Measurements from ENCODE around the gene SLC25A24. TPM values are rescaled to one million over a fixed set of nuclear protein-coding genes. Genes with fewer than 3 reads are reported as not detected.
"Not testable (repeated sequence)": the region's sequence is repeated elsewhere in the genome, so short reads cannot be mapped to it uniquely, and the experiment has no call there.

The SLC25A24 gene
- polyA plus RNA-seq, 3 donors: 11.1 to 45.4 (median 43.4) TPM

DNA sequence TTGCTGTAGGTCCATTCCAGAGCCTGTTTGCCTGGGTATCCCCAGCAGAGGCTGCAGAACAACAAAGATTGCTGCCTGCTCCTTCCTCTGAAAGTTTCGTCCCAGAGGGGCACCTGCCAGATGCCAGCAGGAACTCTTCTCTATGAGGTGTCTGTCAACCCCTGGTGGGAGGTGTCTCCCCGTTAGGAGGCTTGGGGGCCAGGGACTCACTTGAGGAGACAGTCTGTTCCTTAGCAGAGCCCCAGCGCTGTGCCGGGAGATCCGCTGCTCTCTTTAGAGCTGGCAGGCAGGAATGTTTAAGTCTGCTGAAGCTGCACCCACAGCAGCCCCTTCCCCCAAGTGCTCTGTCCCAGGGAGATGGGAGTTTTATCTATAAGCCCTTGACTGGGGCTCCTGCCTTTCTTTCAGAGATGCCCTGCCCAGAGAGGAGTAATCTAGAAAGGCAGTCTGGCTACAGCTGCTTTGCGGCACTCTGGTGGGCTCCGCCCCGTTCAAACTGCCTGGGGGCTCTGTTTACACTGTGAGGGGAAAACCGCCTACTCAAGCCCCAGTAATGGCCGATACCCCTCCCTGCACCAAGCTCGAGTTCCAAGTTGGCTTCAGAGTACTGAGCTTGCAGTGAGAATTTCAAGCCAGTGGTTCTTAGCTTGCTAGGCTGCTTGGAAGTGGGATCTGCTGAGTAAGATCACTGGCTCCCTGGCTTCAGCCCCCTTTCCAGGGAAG, 8.7 kb upstream of the SLC25A24 start:
- Histone ChIP-seq H3K9ac (ENCODE audit: insufficient read depth, low read length, poor library complexity, severe bottlenecking) (no peak overlapping the region), H3K27me3 (ENCODE audit: control insufficient read depth in 2 of 2, insufficient read depth in 2 of 2, low read length in 2 of 2) (peaks cover 3% of the 10 kb centered on the region in 2 donors), H3K79me2 (ENCODE audit: insufficient read depth, low read length) (no peaks in the 10 kb centered on the region), H3K27ac (ENCODE audit: low read depth in 1 of 2, low read length in 2 of 2) (no peak overlapping the region), H3K4me1 (ENCODE audit: control insufficient read depth in 1 of 2, insufficient read depth in 2 of 2, low read length in 2 of 2) (no peaks in the 10 kb centered on the region), H3K4me2 (replicated peaks; ENCODE audit: extremely low read depth, low read length, poor library complexity, severe bottlenecking) (no peak overlapping the region), H2AFZ (ENCODE audit: insufficient read depth, low read depth, low read length, poor library complexity, severe bottlenecking) (no peak overlapping the region), H3K9me3 (replicated peaks in 1 of 2; ENCODE audit: control insufficient read depth in 1 of 2, insufficient read depth in 1 of 2, low read length in 2 of 2) (no peaks in the 10 kb centered on the region), H3K36me3 (replicated peaks in 1 of 2; ENCODE audit: control insufficient read depth in 1 of 2, insufficient read depth in 2 of 2, low read length in 2 of 2) (no peaks in the 10 kb centered on the region), H4K20me1 (ENCODE audit: insufficient read depth, low read length) (no peaks in the 10 kb centered on the region), H3K4me3 (replicated peaks in 1 of 3; ENCODE audit: low read depth in 2 of 3, low read length in 3 of 3) (no peak overlapping the region)
- 86% methylated on average over 7 of the region's 11 CpGs for WGBS (ENCODE audit: insufficient coverage)
- Mint-ChIP-seq H3K4me1 (no peaks in the 10 kb centered on the region), H3K36me3 (peaks cover 0 to 2% of the 10 kb centered on the region in 2 donors), H3K4me3 (no peak overlapping the region), H3K9me3 (peaks cover 2 to 6% (median 3%) of the 10 kb centered on the region in 7 donors), H3K27me3 (ENCODE audit: low read depth in 3 of 3) (peaks cover 0 to 14% (median 5%) of the 10 kb centered on the region in 3 donors), H3K27ac (no peak overlapping the region)
- intact Hi-C loops (cut with micrococcal nuclease): no loop called here
- no peak for TF ChIP-seq CTCF (IDR thresholded peaks at IDR 0.05)
- DNase-seq: no peak

GRCh38 chr1:108203582-108203981, 3.4 kb upstream of the SLC25A24 start:
- intact Hi-C loops (cut with micrococcal nuclease): not testable (repeated sequence)

More at GRCh38 chr1:108203582-108203981, 3.4 kb upstream of the SLC25A24 start:
- H3K27ac ChIP-seq (ENCODE audit: low read depth in 1 of 2, low read length in 2 of 2); H3K36me3 Mint-ChIP-seq; H3K4me2 ChIP-seq (replicated peaks; ENCODE audit: extremely low read depth, low read length, poor library complexity, severe bottlenecking); H3K27me3 ChIP-seq (ENCODE audit: control insufficient read depth in 2 of 2, insufficient read depth in 2 of 2, low read length in 2 of 2); H3K36me3 ChIP-seq (replicated peaks in 1 of 2; ENCODE audit: control insufficient read depth in 1 of 2, insufficient read depth in 2 of 2, low read length in 2 of 2); H3K27ac Mint-ChIP-seq; H4K20me1 ChIP-seq (ENCODE audit: insufficient read depth, low read length); H3K4me3 Mint-ChIP-seq; H3K4me3 ChIP-seq (replicated peaks in 1 of 3; ENCODE audit: low read depth in 2 of 3, low read length in 3 of 3); H3K9me3 Mint-ChIP-seq; H3K9ac ChIP-seq (ENCODE audit: insufficient read depth, low read length, poor library complexity, severe bottlenecking); DNase-seq; H3K27me3 Mint-ChIP-seq (ENCODE audit: low read depth in 3 of 3); H3K9me3 ChIP-seq (replicated peaks in 1 of 2; ENCODE audit: control insufficient read depth in 1 of 2, insufficient read depth in 1 of 2, low read length in 2 of 2); H2AFZ ChIP-seq (ENCODE audit: insufficient read depth, low read depth, low read length, poor library complexity, severe bottlenecking): not testable (repeated sequence)
- H3K4me1 Mint-ChIP-seq: peaks cover 24% of the 10 kb centered on the region
- WGBS (ENCODE audit: insufficient coverage): no CpG with 5 or more reads among the region's 3 CpGs
- H3K4me1 ChIP-seq (ENCODE audit: control insufficient read depth in 1 of 2, insufficient read depth in 2 of 2, low read length in 2 of 2): peaks cover 14 to 20% of the 10 kb centered on the region in 2 donors
- H3K79me2 ChIP-seq (ENCODE audit: insufficient read depth, low read length): peaks cover 14% of the 10 kb centered on the region
